Adipocyte (in vitro differentiated cells): ENCODE data around the gene ARG1.

Source experiments
- DNase-seq: peaks from one replicate; pipeline ENCODE4 v3.0.0-alpha.2; 2015; ENCODE audit warnings: low read depth
- H3K27me3 ChIP-seq: replicated peaks from 2 replicates; pipeline ENCODE4 v1.7.0; 2013; ENCODE audit warnings: mild to moderate bottlenecking, low read length, moderate library complexity; ENCODE audit not compliant: control insufficient read depth, insufficient read depth
- H3K36me3 ChIP-seq: 2 replicates; pipeline ENCODE4 v1.7.0; 2013; ENCODE audit warnings: low read length, mild to moderate bottlenecking, moderate library complexity; ENCODE audit not compliant: control insufficient read depth, insufficient read depth, severe bottlenecking
- H3K4me1 ChIP-seq: 2 replicates; pipeline ENCODE4 v1.7.0; 2013; ENCODE audit warnings: mild to moderate bottlenecking, low read length, moderate library complexity; ENCODE audit not compliant: control insufficient read depth, insufficient read depth
- H3K4me3 ChIP-seq: 2 replicates; pipeline ENCODE4 v1.7.0; 2013; ENCODE audit warnings: mild to moderate bottlenecking, low read length, moderate library complexity
- H3K9ac ChIP-seq: 2 replicates; pipeline ENCODE4 v1.7.0; 2013; ENCODE audit warnings: mild to moderate bottlenecking, low read length, moderate library complexity
- H3K9me3 ChIP-seq: 2 replicates; pipeline ENCODE4 v1.7.0; 2013; ENCODE audit warnings: mild to moderate bottlenecking, low read length, moderate library complexity; ENCODE audit not compliant: control insufficient read depth

The ARG1 gene

DNA sequence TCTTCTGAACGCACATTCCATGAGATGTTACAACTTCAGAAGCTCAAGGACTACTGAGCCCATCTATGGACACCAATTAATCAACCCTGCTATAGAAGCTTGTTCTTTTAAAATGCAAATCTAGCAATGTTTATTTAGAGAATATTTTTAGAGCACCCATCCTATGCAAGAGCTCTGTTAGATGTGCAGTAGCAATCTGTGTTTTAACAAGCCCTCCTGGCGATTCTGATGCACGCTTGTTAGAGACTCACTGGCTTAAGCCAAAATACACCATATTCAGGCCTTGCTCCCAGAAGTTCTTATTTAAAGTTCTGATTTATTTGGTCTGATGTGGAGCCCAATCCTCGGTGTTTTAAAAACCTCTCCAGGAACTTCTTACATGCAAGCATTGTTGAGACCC lies 21.1 kb upstream of the ARG1 start:
- no peak for DNase-seq
- H3K27me3 ChIP-seq: peaks cover 4% of the 10 kb centered on the region
- no peak overlapping the region for H3K9ac ChIP-seq
- H3K4me3 ChIP-seq: no peak overlapping the region
- peaks cover 11% of the 10 kb centered on the region for H3K4me1 ChIP-seq
- no peaks in the 10 kb centered on the region for H3K36me3 ChIP-seq
- H3K9me3 ChIP-seq: no peaks in the 10 kb centered on the region

- no peak overlapping the region for H3K4me3 ChIP-seq
- no peaks in the 10 kb centered on the region for H3K36me3 ChIP-seq
- H3K9me3 ChIP-seq: no peaks in the 10 kb centered on the region
- H3K9ac ChIP-seq: no peak overlapping the region
- H3K27me3 ChIP-seq: peaks cover 4% of the 10 kb centered on the region
- no peak for DNase-seq
- H3K4me1 ChIP-seq: peaks cover 11% of the 10 kb centered on the region
Observed at GRCh38 chr6:131552572-131552971, 20.5 kb upstream of the ARG1 start.

DNA sequence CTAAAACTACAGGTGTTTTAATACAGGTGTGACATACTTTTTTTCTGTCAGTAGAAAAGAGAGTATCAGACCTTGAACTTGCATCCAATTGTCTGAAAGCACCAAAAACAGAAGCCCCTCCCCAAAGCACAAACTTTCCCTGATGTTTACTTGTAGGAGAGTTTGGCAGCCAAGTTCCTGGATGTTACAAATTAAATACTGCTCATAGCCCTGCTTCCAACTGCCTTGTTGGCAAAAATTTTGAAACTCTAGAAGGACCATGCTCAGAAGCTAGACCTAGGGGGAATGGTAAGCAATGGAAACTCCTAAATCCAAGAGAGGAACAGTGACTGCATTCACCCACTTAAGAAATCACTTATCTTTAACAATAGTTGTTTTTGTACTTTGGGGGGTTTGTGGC lies 17.0 kb upstream of the ARG1 start:
- Histone ChIP-seq H3K9me3 (no peaks in the 10 kb centered on the region), H3K27me3 (no peaks in the 10 kb centered on the region), H3K4me1 (peaks cover 11% of the 10 kb centered on the region), H3K9ac (no peak overlapping the region), H3K4me3 (no peak overlapping the region), H3K36me3 (no peaks in the 10 kb centered on the region)
- peak; percentile 54 for DNase-seq

DNA sequence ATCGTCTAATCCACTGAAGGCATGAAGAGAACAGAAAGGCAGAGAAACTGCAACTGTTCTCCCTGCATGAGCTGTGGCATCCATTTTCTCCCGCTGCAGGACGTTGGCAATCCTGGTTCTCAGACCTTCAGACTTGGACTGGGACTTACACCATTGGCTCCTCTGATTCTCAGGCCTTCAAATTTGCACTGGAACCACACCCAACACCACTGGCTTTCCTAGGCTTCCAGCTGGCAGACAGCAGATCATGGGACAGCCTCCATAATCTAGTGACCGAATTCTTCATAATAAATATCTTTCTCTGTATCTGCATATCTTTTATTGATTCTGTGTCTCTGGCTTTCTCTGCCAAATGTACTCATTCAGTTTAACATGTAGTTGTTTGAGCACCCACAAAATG lies 14.1 kb upstream of the ARG1 start:
- no peaks in the 10 kb centered on the region for H3K36me3 ChIP-seq
- no peak overlapping the region for H3K4me3 ChIP-seq
- no peaks in the 10 kb centered on the region for H3K9me3 ChIP-seq
- no peak overlapping the region for H3K9ac ChIP-seq
- DNase-seq: no peak
- H3K27me3 ChIP-seq: no peaks in the 10 kb centered on the region
- H3K4me1 ChIP-seq: no peaks in the 10 kb centered on the region

DNA sequence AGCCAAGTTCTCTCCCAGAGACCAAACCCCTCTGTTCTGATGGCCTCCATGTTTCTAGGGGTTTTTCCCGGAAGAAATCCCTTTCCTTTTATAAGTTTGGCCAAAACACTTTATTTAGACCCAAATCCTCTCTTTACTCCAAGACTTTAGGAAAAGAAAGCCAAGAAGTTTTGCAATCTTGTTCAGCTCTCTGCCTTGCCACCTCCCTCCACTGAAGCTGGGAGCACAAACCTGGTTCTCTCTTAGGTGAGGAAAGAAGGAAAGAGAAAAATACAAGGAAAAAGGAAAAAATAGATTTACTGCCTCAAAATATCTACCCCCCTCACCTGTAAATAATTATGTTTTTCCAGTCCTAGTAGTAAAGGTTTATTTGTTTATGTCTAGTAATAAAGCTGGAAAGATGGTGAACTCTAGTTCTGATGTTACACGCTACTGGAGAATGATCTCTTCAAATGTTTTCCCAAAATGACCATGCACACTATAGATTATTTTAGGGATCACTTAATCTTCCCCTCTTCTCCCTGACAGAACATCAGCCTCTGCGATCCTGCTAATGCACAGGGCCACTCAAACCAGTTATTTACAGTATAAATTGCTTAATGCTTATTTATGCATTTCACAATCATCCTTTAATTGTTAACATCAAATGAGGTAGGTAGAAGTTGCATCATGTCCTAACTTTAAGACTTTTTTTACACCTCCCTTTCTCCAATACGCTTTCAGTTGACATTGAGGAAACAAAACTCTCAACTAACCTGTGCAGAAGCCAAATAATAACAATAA lies 10.9 kb upstream of the ARG1 start:
- H3K4me1 ChIP-seq: no peaks in the 10 kb centered on the region

GRCh38 chr6:131565056-131565455 lies 8.0 kb upstream of the ARG1 start:
- H3K4me3 ChIP-seq: no peak overlapping the region
- no peaks in the 10 kb centered on the region for H3K4me1 ChIP-seq
- no peaks in the 10 kb centered on the region for H3K36me3 ChIP-seq
- no peaks in the 10 kb centered on the region for H3K9me3 ChIP-seq
- H3K9ac ChIP-seq: no peak overlapping the region
- no peaks in the 10 kb centered on the region for H3K27me3 ChIP-seq
- DNase-seq: no peak

More for the DNA sequence above, 10.9 kb upstream of the ARG1 start:
- H3K4me3 ChIP-seq: no peak overlapping the region
- no peaks in the 10 kb centered on the region for H3K36me3 ChIP-seq
- no peaks in the 10 kb centered on the region for H3K9me3 ChIP-seq
- H3K9ac ChIP-seq: no peak overlapping the region
- H3K27me3 ChIP-seq: no peaks in the 10 kb centered on the region
- DNase-seq: peak; percentile 11

GRCh38 chr6:131568726-131569125 lies 4.3 kb upstream of the ARG1 start:
- H3K27me3 ChIP-seq: no peaks in the 10 kb centered on the region
- H3K9me3 ChIP-seq: no peaks in the 10 kb centered on the region
- H3K9ac ChIP-seq: no peak overlapping the region
- no peaks in the 10 kb centered on the region for H3K4me1 ChIP-seq
- no peak overlapping the region for H3K4me3 ChIP-seq
- no peak for DNase-seq
- H3K36me3 ChIP-seq: no peaks in the 10 kb centered on the region

DNA sequence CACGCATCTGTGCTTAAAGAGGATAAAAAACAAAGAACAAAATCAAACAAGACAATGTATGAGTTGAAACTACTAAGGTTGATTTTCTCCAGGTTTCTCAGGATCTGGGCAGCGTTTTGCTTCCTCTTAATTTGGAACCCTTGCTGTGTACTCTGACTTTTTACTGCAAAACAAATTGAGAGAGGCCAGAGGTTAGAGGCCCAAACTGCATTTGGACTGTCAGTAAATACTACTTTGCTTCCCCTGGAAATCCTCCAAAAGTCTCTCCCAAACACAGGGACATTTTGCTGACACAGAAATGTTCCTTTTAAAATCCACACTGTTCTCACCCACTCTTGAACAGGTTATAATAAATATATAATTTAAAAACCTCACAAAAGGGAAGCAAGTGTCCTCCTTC lies 1.1 kb downstream of the ARG1 start:
- Histone ChIP-seq H3K27me3 (no peaks in the 10 kb centered on the region), H3K9me3 (no peaks in the 10 kb centered on the region), H3K4me1 (peaks cover 6% of the 10 kb centered on the region), H3K4me3 (no peak overlapping the region), H3K9ac (no peak overlapping the region), H3K36me3 (peaks cover 14% of the 10 kb centered on the region)
- no peak for DNase-seq

GRCh38 chr6:131574686-131575085 lies 1.7 kb downstream of the ARG1 start:
- H3K27me3 ChIP-seq: no peaks in the 10 kb centered on the region
- H3K9ac ChIP-seq: no peak overlapping the region
- no peaks in the 10 kb centered on the region for H3K9me3 ChIP-seq
- no peak for DNase-seq
- H3K4me3 ChIP-seq: no peak overlapping the region
- H3K36me3 ChIP-seq: peaks cover 19% of the 10 kb centered on the region
- peaks cover 6% of the 10 kb centered on the region for H3K4me1 ChIP-seq

- Histone ChIP-seq H3K27me3 (no peaks in the 10 kb centered on the region), H3K36me3 (peaks cover 31% of the 10 kb centered on the region), H3K9me3 (no peaks in the 10 kb centered on the region), H3K9ac (no peak overlapping the region), H3K4me1 (peaks cover 6% of the 10 kb centered on the region), H3K4me3 (no peak overlapping the region)
- no peak for DNase-seq
Observed at GRCh38 chr6:131575834-131576478, 2.9 kb downstream of the ARG1 start.

DNA sequence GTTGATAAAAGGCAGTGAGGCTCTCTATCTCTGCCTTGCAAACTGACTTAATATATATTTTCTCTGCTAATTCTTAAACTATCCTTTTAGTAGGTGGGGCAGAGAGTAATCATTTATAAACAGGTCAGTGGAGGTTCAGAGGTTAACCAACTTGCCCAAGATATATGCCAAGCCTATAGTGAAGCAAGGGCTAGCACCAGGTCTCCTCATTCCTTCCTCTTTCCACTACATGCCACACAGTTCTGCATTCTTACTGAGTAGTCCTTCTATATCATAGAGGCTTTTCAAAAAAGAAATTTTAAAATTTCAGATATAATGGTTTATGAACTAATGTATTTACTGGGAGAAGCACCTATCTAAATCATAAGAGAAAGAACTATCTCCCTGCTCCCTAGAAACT lies 8.5 kb downstream of the ARG1 start:
- H3K9me3 ChIP-seq: no peaks in the 10 kb centered on the region
- peaks cover 87% of the 10 kb centered on the region for H3K36me3 ChIP-seq
- DNase-seq: no peak
- no peaks in the 10 kb centered on the region for H3K27me3 ChIP-seq
- H3K9ac ChIP-seq: no peak overlapping the region
- H3K4me1 ChIP-seq: no peaks in the 10 kb centered on the region
- no peak overlapping the region for H3K4me3 ChIP-seq
